Measurements from ENCODE around the gene TATDN2.
A peak's percentile ranks its signal among the peaks of the same experiment; 100 is the strongest.

TATDN2 gene

DNA sequence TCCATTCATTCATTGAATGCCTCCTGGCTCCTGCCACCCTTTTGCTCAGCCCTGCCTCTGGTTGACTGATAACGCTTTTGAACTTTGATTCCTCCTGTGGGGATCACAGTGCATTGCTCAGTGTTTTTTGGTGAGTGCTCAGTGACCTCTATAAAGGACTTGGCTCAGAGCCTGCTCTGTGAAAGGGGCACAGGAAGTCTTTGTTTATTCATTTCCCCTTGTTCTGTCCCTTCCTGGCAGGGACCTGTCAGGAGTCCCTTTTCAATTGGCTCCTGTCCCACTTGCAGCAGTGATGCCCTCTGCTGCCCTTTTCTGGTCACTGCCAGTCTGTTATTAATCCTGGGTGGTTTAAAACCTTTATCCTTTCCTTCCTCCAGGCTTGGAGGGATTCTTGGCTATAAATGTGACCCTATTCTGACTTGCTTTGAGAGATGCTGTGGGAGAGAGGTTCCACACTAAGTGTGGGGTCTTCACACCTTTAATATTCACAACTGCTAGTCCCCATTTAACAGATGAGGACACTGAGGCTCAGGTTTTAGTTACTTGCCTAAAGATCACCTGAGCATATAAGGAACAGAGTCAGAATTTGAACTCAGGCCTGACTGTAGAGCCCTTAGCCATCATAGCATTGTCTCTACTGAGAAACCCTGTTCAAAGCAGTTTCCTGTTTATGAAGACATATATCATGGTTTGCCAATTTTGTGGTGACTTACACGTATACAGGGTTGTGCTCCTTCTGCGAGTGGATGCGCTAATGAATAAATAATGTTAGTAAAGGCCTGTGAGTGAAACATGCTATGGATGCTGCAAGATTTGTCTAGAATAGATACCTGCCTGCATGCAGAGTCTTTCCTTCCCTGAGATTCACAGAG lies 23.2 kb upstream of the TATDN2 start:
- H3K4me3 ChIP-seq (ENCODE audit: low read depth, low read length) = no peak overlapping the region
- DNase-seq (ENCODE audit: low read depth) = peak; percentile 84
- TF ChIP-seq, protein P1, sequence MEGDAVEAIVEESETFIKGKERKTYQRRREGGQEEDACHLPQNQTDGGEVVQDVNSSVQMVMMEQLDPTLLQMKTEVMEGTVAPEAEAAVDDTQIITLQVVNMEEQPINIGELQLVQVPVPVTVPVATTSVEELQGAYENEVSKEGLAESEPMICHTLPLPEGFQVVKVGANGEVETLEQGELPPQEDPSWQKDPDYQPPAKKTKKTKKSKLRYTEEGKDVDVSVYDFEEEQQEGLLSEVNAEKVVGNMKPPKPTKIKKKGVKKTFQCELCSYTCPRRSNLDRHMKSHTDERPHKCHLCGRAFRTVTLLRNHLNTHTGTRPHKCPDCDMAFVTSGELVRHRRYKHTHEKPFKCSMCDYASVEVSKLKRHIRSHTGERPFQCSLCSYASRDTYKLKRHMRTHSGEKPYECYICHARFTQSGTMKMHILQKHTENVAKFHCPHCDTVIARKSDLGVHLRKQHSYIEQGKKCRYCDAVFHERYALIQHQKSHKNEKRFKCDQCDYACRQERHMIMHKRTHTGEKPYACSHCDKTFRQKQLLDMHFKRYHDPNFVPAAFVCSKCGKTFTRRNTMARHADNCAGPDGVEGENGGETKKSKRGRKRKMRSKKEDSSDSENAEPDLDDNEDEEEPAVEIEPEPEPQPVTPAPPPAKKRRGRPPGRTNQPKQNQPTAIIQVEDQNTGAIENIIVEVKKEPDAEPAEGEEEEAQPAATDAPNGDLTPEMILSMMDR (IDR thresholded peaks at IDR 0.05; ENCODE audit: low read depth, low read length) = peak; percentile 86
- TF ChIP-seq MYC (IDR thresholded peaks at IDR 0.05; ENCODE audit: low read depth, low read length) = no peak

DNA sequence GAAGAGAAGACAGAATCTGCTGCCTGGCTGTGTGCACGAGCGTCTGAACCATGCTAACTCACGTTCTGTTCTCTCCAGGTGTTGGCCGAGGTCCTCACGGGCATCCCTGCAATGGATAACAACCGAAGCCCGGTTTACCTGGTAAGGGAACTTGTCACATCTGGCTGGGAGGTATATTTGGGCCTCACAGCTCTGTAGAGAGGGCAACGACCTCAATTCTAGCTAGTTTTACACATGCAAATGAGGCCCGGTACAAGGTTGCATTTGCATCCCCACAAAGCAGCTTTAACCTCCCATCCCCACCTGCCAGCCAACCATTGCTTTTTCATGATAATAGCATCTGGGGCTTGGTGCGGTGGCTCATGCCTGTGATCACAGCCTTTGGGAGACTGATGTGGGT lies 22.0 kb upstream of the TATDN2 start:
- no peak overlapping the region for H3K4me3 ChIP-seq (ENCODE audit: low read depth, low read length)
- TF ChIP-seq POLR2A (IDR thresholded peaks at IDR 0.05; ENCODE audit: extremely low read depth, insufficient read length) (no peak), MYC (IDR thresholded peaks at IDR 0.05; ENCODE audit: low read depth, low read length) (no peak), MAX (IDR thresholded peaks at IDR 0.05; ENCODE audit: low read depth, low read length) (no peak)
- TF ChIP-seq, protein P1 (IDR thresholded peaks at IDR 0.05; ENCODE audit: low read depth, low read length) = no peak
- DNase-seq (ENCODE audit: low read depth) = no peak

DNA sequence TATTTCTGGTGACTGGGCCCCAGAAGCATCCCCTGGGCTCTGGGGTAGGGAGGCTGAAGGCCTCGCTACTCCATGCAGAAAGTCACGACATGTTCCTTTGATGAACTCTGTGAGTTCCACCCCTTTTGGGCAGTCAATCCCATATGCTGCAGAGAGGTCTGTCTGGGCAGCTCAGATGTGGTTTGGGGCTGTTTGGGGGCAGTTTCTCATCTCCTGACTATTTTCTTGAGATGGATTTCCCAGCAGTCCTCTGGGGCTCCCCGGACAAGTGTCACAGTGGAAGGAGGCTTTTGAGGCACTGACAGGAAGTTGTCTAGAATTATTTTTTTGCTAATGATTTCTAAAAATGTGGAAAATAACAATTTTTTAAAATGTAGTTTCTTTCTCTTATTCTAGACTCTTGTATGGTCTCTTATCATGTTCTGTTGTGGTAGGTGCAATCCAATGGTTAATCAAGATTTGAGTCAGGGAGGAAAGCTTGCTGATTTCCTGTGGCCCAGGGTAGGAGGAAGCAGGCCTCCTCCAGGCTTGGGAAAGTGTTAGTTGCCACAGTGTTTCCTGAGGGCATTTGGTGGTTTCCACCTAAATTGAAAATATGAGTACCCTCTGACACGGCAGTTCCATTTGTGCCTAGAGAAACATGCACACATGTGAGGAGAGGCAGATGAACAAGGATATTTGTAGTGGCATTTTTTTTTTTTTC lies 19.9 kb upstream of the TATDN2 start:
- no peak overlapping the region for H3K4me3 ChIP-seq (ENCODE audit: low read depth, low read length)
- DNase-seq (ENCODE audit: low read depth) = peak; percentile 91
- TF ChIP-seq POLR2A (IDR thresholded peaks at IDR 0.05; ENCODE audit: extremely low read depth, insufficient read length) = no peak
- TF ChIP-seq MYC (IDR thresholded peaks at IDR 0.05; ENCODE audit: low read depth, low read length) = peak; percentile 52; the same call in 1 of the 2 replicates

DNA sequence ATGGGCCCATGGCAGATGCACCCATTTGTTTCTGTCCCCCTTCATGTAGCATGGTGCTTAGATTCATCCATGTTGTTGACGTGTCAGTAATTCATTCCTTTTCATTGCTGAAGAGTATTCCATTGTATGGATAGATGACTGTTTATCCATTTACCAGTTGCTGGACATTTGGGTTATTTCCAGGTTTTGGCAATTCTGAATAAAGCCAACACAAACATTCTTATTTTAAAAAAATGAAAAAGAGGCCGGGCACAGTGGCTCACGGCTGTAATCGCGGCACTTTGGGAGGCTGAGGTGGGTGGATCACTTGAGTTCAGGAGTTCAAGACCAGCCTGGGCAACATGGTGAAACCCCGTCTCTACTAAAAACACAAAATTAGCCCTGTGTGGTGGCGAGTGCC lies 18.7 kb upstream of the TATDN2 start:
- DNase-seq (ENCODE audit: low read depth) = no peak
- H3K4me3 ChIP-seq (ENCODE audit: low read depth, low read length) = no peak overlapping the region
- TF ChIP-seq MYC (IDR thresholded peaks at IDR 0.05; ENCODE audit: low read depth, low read length) (no peak), POLR2A (IDR thresholded peaks at IDR 0.05; ENCODE audit: extremely low read depth, insufficient read length) (no peak), MAX (IDR thresholded peaks at IDR 0.05; ENCODE audit: low read depth, low read length) (no peak)
- TF ChIP-seq, protein P1 (IDR thresholded peaks at IDR 0.05; ENCODE audit: low read depth, low read length) = no peak

DNA sequence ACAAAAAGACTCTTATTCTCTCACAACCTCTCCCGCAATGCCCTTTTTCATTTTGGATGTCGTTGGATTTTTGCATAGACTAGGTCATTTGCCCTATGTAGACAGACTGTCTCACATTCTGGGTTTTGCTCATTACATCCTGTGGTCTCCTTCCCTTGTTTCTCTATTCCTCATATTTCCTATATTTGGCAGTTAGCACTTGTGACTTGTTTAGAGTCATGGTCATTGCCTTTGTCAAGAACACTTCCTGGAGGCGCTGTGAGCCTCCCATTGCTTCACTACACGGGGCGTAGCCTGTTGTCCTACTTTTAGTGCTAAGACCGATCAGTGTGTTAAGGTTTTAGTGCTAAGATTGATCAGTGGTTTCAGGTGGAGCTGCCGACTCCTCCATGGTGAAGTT lies 16.1 kb upstream of the TATDN2 start:
- no peak for TF ChIP-seq MAX (IDR thresholded peaks at IDR 0.05; ENCODE audit: low read depth, low read length)
- TF ChIP-seq, protein P1 (IDR thresholded peaks at IDR 0.05; ENCODE audit: low read depth, low read length) = no peak
- TF ChIP-seq MYC (IDR thresholded peaks at IDR 0.05; ENCODE audit: low read depth, low read length) = peak; percentile 7; the same call in 1 of the 2 replicates
- no peak for TF ChIP-seq POLR2A (IDR thresholded peaks at IDR 0.05; ENCODE audit: extremely low read depth, insufficient read length)
- peak; percentile 61 for DNase-seq (ENCODE audit: low read depth)
- no peak overlapping the region for H3K4me3 ChIP-seq (ENCODE audit: low read depth, low read length)

GRCh38 chr3:10233988-10234387 lies 14.3 kb upstream of the TATDN2 start:
- no peak overlapping the region for H3K4me3 ChIP-seq (ENCODE audit: low read depth, low read length)
- TF ChIP-seq MAX (IDR thresholded peaks at IDR 0.05; ENCODE audit: low read depth, low read length) (no peak), MYC (IDR thresholded peaks at IDR 0.05; ENCODE audit: low read depth, low read length) (no peak), POLR2A (IDR thresholded peaks at IDR 0.05; ENCODE audit: extremely low read depth, insufficient read length) (no peak)
- TF ChIP-seq, protein P1 (IDR thresholded peaks at IDR 0.05; ENCODE audit: low read depth, low read length) = no peak
- no peak for DNase-seq (ENCODE audit: low read depth)

All from NB4 (cell line).